HepG2 (cell line): ENCODE measurements around the gene LTB4R2. TPM values are rescaled to one million over a fixed set of nuclear protein-coding genes. Genes with fewer than 3 reads are reported as not detected.

Experiments
- AHR ChIP-seq: IDR thresholded peaks from 2 replicates; pipeline ENCODE4 v1.6.1; 2018; ENCODE audit warnings: missing genetic modification reagents, missing compliant biosample characterization
- ATM ChIP-seq: fragments of 450-650 bp; IDR thresholded peaks from 2 replicates; pipeline ENCODE4 v1.7.1; 2017; ENCODE audit warnings: mild to moderate bottlenecking, borderline replicate concordance
- BCL6 ChIP-seq: IDR thresholded peaks from 2 replicates; pipeline ENCODE4 v1.6.1; 2016; ENCODE audit warnings: missing genetic modification reagents, missing compliant biosample characterization
- CENPBD1 ChIP-seq: sonication (generic); formaldehyde crosslinking; IDR thresholded peaks from 2 replicates; pipeline ENCODE4 v1.8.0; 2022; ENCODE audit warnings: missing genetic modification reagents, low read depth, mild to moderate bottlenecking, borderline replicate concordance
- DDIT3 ChIP-seq: sonication (generic); formaldehyde crosslinking; IDR thresholded peaks from 2 replicates; pipeline ENCODE4 v1.4.0; 2020; ENCODE audit warnings: mild to moderate bottlenecking, missing genetic modification reagents
- GTF3A ChIP-seq: sonication (generic); formaldehyde crosslinking; conservative IDR thresholded peaks from 2 replicates; pipeline ENCODE4 v1.4.0; 2020; ENCODE audit warnings: mild to moderate bottlenecking, missing genetic modification reagents
- GZF1 ChIP-seq: sonication (generic); formaldehyde crosslinking; IDR thresholded peaks from 2 replicates; pipeline ENCODE4 v1.5.1; 2020; ENCODE audit warnings: mild to moderate bottlenecking, missing genetic modification reagents
- HDAC1 ChIP-seq: sonication (generic); formaldehyde crosslinking; IDR thresholded peaks from 2 replicates; pipeline ENCODE4 v1.5.1; 2020; ENCODE audit warnings: mild to moderate bottlenecking, missing genetic modification reagents
- HIVEP1 ChIP-seq: sonication (generic); formaldehyde crosslinking; IDR thresholded peaks from 2 replicates; pipeline ENCODE4 v1.4.0; 2020; ENCODE audit warnings: mild to moderate bottlenecking, missing genetic modification reagents
- HNF4A ChIP-seq: sonication (generic); formaldehyde crosslinking; IDR thresholded peaks from 2 replicates; pipeline ENCODE4 v1.4.0; 2020; ENCODE audit warnings: missing genetic modification reagents
- MED13 ChIP-seq: sonication (generic); formaldehyde crosslinking; IDR thresholded peaks from 2 replicates; pipeline ENCODE4 v1.5.0; 2020; ENCODE audit warnings: missing genetic modification reagents
- MIXL1 ChIP-seq: IDR thresholded peaks from 2 replicates; pipeline ENCODE4 v1.6.1; 2016
- NKX3-1 ChIP-seq: sonication (generic); formaldehyde crosslinking; IDR thresholded peaks from 2 replicates; pipeline ENCODE4 v1.5.0; 2020; ENCODE audit warnings: missing genetic modification reagents
- RFXANK ChIP-seq: IDR thresholded peaks from 2 replicates; pipeline ENCODE4 v1.6.1; 2016
- SNRNP70 ChIP-seq: fragments of 200-400 bp; formaldehyde crosslinking; IDR thresholded peaks from 2 replicates; pipeline ENCODE4 v1.6.1; 2017; ENCODE audit warnings: mild to moderate bottlenecking, low read depth, low read length, moderate library complexity
- SOX6 ChIP-seq, 2 experiments: fragments of 450-650 bp in 1 of 2; sonication (generic) in 1 of 2; formaldehyde crosslinking in 1 of 2; IDR thresholded peaks; 2 replicates each; pipeline versions ENCODE4 v1.4.0 to v1.6.1; 2017 to 2020; ENCODE audit warnings: antibody characterized with exemption in 1 of 2, mild to moderate bottlenecking in 1 of 2, missing genetic modification reagents in 1 of 2
- TGIF2 ChIP-seq: IDR thresholded peaks from 2 replicates; pipeline ENCODE4 v1.6.1; 2016; ENCODE audit warnings: control low read depth, missing compliant biosample characterization
- ZC3H13 ChIP-seq: sonication (generic); formaldehyde crosslinking; IDR thresholded peaks from 2 replicates; pipeline ENCODE4 v1.8.1; 2023; ENCODE audit warnings: mild to moderate bottlenecking, missing genetic modification reagents, moderate library complexity
- ZNF124 ChIP-seq: sonication (generic); formaldehyde crosslinking; IDR thresholded peaks from 2 replicates; pipeline ENCODE4 v1.4.0; 2020; ENCODE audit warnings: missing genetic modification reagents
- ZNF460 ChIP-seq: sonication (generic); formaldehyde crosslinking; IDR thresholded peaks from 2 replicates; pipeline ENCODE4 v1.5.1; 2020; ENCODE audit warnings: missing genetic modification reagents, mild to moderate bottlenecking, borderline replicate concordance
- ZNF580 ChIP-seq: IDR thresholded peaks from 2 replicates; pipeline ENCODE4 v1.6.1; 2016; ENCODE audit warnings: low read depth, borderline replicate concordance
- ZNF607 ChIP-seq: sonication (generic); formaldehyde crosslinking; IDR thresholded peaks from 2 replicates; pipeline ENCODE4 v1.5.1; 2020; ENCODE audit warnings: missing genetic modification reagents, mild to moderate bottlenecking, borderline replicate concordance
- ZNF761 ChIP-seq: sonication (generic); formaldehyde crosslinking; conservative IDR thresholded peaks from 2 replicates; pipeline ENCODE4 v1.4.0; 2020; ENCODE audit warnings: mild to moderate bottlenecking, missing genetic modification reagents
- ZNF768 ChIP-seq: sonication (generic); formaldehyde crosslinking; IDR thresholded peaks from 2 replicates; pipeline ENCODE4 v1.4.0; 2020; ENCODE audit warnings: missing genetic modification reagents
- ZNF841 ChIP-seq: sonication (generic); formaldehyde crosslinking; IDR thresholded peaks from 2 replicates; pipeline ENCODE4 v1.8.1; 2023; ENCODE audit warnings: missing genetic modification reagents, borderline replicate concordance
- ZSCAN12 ChIP-seq: sonication (generic); formaldehyde crosslinking; IDR thresholded peaks from 2 replicates; pipeline ENCODE4 v1.9.0; 2021; ENCODE audit warnings: mild to moderate bottlenecking, missing genetic modification reagents
- polyA plus RNA-seq, 8 experiments: library from polyadenylated mRNA; depleted of rRNA in 3 of 8; stranded (reverse) in 7 of 8; unstranded in 1 of 8; fragments of >200 nt; fragmentation: Illumina TruSeq in 4 of 8; extraction: Trizol in 4 of 8; gene quantifications; 2 replicates each; pipeline versions ENCODE4 v1.2.1 to v1.2.3, GENCODE V29; 2011 to 2016; ENCODE audit warnings: low read depth in 4 of 8, missing spikeins in 1 of 8, mixed read lengths in 1 of 8; ENCODE audit not compliant: insufficient read depth in 1 of 8
- total RNA-seq, 5 experiments: library from RNA; depleted of rRNA; stranded (reverse); fragments of >200 nt; fragmentation: Illumina TruSeq; extraction: Trizol; gene quantifications; 2 replicates each; pipeline ENCODE4 v1.2.3, GENCODE V29; 2016; ENCODE audit warnings: low read depth in 1 of 5
- TF ChIP-seq, protein P1 (sequence below): sonication (generic); formaldehyde crosslinking; IDR thresholded peaks from 2 replicates; pipeline ENCODE4 v1.5.0; 2020; ENCODE audit warnings: mild to moderate bottlenecking, missing genetic modification reagents
- TF ChIP-seq, protein P2 (sequence below): sonication (generic); formaldehyde crosslinking; IDR thresholded peaks from 2 replicates; pipeline ENCODE4 v1.4.0; 2020; ENCODE audit warnings: mild to moderate bottlenecking, missing genetic modification reagents

The LTB4R2 gene
- total and polyA plus RNA-seq, 2 of the 13 experiments (the other 11 are each of a cell fraction or from before 2014, with no cell fraction given) = 3.9 to 6.9 TPM

- TF ChIP-seq, protein P1, sequence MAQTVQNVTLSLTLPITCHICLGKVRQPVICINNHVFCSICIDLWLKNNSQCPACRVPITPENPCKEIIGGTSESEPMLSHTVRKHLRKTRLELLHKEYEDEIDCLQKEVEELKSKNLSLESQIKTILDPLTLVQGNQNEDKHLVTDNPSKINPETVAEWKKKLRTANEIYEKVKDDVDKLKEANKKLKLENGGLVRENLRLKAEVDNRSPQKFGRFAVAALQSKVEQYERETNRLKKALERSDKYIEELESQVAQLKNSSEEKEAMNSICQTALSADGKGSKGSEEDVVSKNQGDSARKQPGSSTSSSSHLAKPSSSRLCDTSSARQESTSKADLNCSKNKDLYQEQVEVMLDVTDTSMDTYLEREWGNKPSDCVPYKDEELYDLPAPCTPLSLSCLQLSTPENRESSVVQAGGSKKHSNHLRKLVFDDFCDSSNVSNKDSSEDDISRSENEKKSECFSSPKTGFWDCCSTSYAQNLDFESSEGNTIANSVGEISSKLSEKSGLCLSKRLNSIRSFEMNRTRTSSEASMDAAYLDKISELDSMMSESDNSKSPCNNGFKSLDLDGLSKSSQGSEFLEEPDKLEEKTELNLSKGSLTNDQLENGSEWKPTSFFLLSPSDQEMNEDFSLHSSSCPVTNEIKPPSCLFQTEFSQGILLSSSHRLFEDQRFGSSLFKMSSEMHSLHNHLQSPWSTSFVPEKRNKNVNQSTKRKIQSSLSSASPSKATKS = no peak
- no peak for TF ChIP-seq NKX3-1 (CRISPR knock-in tag)
- peak; percentile 90 for TF ChIP-seq ZNF124 (CRISPR knock-in tag)
- peak; percentile 99 for TF ChIP-seq GTF3A (CRISPR knock-in tag)
- no peak for TF ChIP-seq SOX6 (IDR thresholded peaks at IDR 0.05)
- peak; percentile 63 for TF ChIP-seq SOX6 (CRISPR knock-in tag; IDR thresholded peaks at IDR 0.05)
- 0 out of 2 replicates have a peak, but pooled peaks have one; percentile 98 for TF ChIP-seq AHR (CRISPR knock-in tag)
- TF ChIP-seq ZC3H13 (CRISPR knock-in tag) = peak; percentile 98
- no peak for TF ChIP-seq DDIT3 (CRISPR knock-in tag)
- TF ChIP-seq ZNF580 (CRISPR knock-in tag) = peak; percentile 97
- no peak for TF ChIP-seq ZSCAN12 (CRISPR knock-in tag)
- TF ChIP-seq ZNF460 (CRISPR knock-in tag) = no peak
- TF ChIP-seq BCL6 = peak; percentile 8
- TF ChIP-seq GZF1 = peak; percentile 71; the same call in 1 of the 2 replicates
- peak; percentile 46 for TF ChIP-seq MIXL1 (CRISPR knock-in tag)
- no peak for TF ChIP-seq SNRNP70
- TF ChIP-seq ZNF761 = peak; percentile 99
- peak; percentile 98 for TF ChIP-seq HIVEP1 (CRISPR knock-in tag)
- no peak; the same call in 1 of the 2 replicates for TF ChIP-seq CENPBD1
- TF ChIP-seq MED13 (CRISPR knock-in tag) = no peak
- no peak for TF ChIP-seq HNF4A (CRISPR knock-in tag)
- TF ChIP-seq RFXANK (CRISPR knock-in tag) = 0 out of 2 replicates have a peak, but pooled peaks have one; percentile 38
- peak; percentile 95 for TF ChIP-seq ZNF768
- TF ChIP-seq HDAC1 (CRISPR knock-in tag) = peak; percentile 82
- TF ChIP-seq, protein P2, sequence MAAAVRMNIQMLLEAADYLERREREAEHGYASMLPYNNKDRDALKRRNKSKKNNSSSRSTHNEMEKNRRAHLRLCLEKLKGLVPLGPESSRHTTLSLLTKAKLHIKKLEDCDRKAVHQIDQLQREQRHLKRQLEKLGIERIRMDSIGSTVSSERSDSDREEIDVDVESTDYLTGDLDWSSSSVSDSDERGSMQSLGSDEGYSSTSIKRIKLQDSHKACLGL (CRISPR knock-in tag) = peak; percentile 99
- no peak; the same call in 1 of the 2 replicates for TF ChIP-seq ATM
- no peak; the same call in 1 of the 2 replicates for TF ChIP-seq TGIF2
- peak; percentile 88; the same call in 1 of the 2 replicates for TF ChIP-seq ZNF841
- TF ChIP-seq ZNF607 (CRISPR knock-in tag) = peak; percentile 95
Measured at GRCh38 chr14:24332268-24332993, 22.5 kb downstream of the LTB4R2 start (continued).
